GM03348 (cell line): ENCODE results near the gene GLUL.
"Not testable (repeated sequence)": the region's sequence is repeated elsewhere in the genome, so short reads cannot be mapped to it uniquely, and the experiment has no call there.

Source experiments
- DNase-seq: peaks from one replicate; pipeline ENCODE4 v3.0.0; 2012; ENCODE audit warnings: low spot score

The GLUL gene

GRCh38 chr1:182367926-182368325 is 23.7 kb downstream of the GLUL start:
- no peak for DNase-seq

- no peak for DNase-seq
Measured at GRCh38 chr1:182366596-182366995, 25.0 kb downstream of the GLUL start.

GRCh38 chr1:182359645-182360044 is 31.9 kb downstream of the GLUL start:
- no peak for DNase-seq

DNA sequence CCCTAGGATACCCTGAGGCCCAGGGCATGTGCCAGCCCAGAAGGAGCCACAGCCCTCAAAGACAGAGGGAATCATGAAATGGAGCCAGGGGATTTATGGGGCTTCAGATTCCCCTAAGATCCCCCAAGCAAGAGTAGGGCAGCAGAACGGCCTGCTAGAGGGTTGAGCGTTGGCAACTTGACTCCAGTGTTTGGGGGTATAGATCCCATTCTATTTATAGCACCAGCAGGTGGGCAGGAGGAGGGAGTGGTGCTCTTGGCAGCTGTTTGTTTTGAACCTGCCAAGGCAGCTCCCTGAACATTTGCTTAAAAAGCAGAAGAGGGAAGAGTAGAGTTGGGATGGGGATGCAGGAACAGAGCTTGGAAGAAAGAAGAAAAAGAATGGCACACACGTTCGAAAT is 33.7 kb downstream of the GLUL start:
- DNase-seq, result no peak

GRCh38 chr1:182357171-182357570 is 34.4 kb downstream of the GLUL start:
- no peak for DNase-seq

- no peak for DNase-seq
Measured at GRCh38 chr1:182355723-182356098, 35.9 kb downstream of the GLUL start.

- no peak for DNase-seq
Measured at GRCh38 chr1:182351790-182352364, 39.7 kb downstream of the GLUL start.

DNA sequence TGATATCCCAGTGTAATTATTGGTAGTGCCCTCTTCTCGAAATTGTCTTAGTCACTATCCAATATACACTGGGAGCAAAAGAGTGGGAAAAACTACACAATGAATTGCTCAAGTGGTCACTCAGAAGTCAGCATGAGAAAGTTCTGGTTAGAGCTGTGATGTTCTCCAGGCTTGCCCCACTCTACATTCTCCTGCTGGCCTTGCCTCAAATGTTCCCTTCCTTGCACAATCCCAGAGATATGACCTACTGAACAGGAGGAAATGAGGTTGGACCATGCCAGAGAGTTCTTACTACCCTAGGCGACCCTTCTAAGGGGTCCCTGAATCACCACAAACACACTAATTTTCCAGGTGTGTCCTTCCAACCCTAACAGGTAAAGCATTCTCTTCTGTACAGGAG is 40.8 kb downstream of the GLUL start:
- DNase-seq, result no peak

- DNase-seq, result peak; percentile 35
Measured at GRCh38 chr1:182348961-182349747, 42.4 kb downstream of the GLUL start.

GRCh38 chr1:182347019-182347418 is 44.6 kb downstream of the GLUL start:
- DNase-seq, result no peak

DNA sequence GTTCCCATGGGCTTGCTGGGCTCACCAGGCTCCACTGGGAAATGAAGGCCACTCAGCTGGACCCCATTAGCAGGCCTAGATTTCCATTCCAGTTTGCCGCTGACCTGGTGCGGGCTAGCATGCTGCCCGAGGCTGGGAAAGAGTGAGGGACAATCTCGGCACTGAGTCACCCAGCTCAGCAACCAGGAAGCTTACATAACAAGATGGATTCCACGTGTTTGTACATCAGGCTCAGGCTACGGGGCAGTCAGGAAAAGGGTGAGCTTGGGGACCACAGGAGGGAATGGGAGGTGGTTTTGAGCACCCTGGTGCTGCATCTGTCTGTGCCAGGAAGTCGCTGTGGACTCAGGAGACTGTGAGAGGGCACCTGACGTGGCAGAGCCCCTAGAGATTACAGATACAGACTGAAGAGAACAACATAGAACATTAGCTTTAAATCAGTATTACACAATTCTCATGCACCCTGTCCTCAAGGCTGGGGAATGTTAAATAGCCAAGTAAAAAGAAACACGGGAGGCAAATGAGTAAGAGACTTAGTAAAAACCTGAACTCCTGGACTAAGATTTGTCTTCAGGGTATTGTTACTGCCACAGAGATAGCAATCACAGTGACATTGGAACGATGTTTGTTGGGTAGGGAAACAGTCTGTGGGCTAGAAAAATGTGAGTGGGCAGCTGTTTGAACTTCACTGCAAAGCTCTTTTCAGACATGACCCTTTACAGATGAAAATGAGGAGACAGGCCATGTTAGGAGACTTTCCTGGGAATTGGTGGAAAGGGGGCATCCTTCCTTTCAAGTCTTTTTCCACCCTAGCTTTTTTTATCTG is 51.1 kb downstream of the GLUL start:
- DNase-seq, result no peak

DNA sequence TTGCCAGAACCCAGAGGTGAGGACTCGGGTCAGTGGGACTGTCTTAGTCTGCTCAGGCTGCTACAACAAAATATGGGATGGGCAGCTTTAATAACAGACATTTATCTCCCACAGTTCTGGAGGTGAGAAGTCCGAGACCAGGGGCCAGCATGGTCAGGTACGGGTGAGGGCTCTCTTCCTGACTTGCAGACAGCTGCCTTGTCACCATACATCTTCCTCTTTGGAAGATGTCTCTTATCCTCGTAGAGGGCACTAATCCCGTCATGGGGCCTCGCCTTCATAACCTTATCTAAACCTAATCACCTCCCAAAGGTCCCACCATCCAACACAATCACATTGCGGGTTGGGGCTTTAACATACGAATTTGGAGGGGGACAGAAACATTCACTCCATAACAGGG is 51.9 kb downstream of the GLUL start:
- DNase-seq, result no peak

- no peak for DNase-seq
Measured at GRCh38 chr1:182338806-182339370, 52.7 kb downstream of the GLUL start.

GRCh38 chr1:182337736-182338571 is 53.6 kb downstream of the GLUL start:
- DNase-seq, result no peak

DNA sequence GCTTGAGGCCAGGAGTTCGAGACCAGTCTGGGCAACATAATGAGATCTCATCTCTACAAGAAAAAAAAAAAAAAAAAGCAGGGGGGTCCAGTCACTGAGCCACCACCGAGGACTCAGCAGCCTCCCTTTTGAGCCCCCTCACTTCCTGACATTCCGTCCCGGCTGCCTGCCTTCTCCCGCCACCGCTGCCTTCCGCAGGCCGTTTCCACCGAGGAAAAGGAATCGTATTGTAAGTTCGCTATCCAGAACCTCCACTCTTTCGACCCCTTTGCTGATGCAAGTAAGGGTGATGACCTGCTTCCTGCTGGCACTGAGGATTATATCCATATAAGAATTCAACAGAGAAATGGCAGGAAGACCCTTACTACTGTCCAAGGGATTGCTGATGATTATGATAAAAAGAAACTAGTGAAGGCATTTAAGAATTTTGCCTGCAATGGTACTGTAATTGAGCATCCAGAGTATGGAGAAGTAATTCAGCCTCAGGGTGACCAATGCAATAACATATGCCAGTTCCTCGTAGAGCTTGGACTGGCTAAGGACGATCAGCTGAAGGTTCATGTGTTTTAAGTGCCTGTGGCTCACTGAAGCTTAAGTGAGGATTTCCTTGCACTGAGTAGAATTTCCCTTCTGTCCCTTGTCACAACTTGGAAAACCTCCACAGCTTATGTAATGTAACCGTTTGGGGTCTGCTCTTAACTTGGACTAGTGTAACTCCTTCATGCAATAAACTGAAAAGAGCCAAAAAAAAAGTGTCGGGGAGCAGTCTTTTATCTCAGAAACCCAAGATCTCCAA is 55.6 kb downstream of the GLUL start:
- DNase-seq, result no peak

DNA sequence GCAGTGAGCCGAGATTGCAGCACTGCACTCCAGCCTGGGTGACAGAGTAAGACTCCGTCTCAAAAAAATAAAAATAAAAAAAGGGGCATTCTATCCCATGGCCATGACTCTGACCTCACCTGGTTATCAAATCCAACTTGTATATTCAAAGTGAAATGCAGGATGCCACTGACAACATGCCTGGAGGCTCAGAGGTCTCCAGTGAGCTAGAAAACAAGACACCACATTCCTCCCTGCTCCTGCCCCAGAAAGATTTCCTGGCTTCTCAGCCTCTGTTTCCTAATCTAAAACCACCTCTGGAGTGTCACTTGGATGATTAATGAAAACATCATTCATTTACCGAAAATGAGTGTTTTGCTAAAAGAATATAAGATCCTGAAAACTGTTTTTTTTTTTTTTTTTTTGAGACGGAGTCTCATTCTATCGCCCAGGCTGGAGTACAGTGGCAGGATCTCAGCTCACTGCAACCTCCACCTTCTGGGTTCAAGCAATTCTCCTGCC is 58.5 kb downstream of the GLUL start:
- DNase-seq, result not testable (repeated sequence)

GRCh38 chr1:182332261-182333060 is 59.1 kb downstream of the GLUL start:
- DNase-seq, result no peak
